ENCODE measurements around the gene TAL2. TPM values are rescaled to one million over a fixed set of nuclear protein-coding genes. Genes with fewer than 3 reads are reported as not detected.
"Not testable (repeated sequence)": the region's sequence is repeated elsewhere in the genome, so short reads cannot be mapped to it uniquely, and the experiment has no call there.

Gene TAL2
- total and polyA plus RNA-seq, 9 donors: 0.45 to 1.0 (median 0.52) TPM; not detected in 6

- Histone ChIP-seq H3K9me3 (no peaks in the 10 kb centered on the region), H3K36me3 (no peaks in the 10 kb centered on the region), H3K4me3 (no peak overlapping the region), H3K27me3 (no peaks in the 10 kb centered on the region), H3K4me1 (ENCODE audit: insufficient read depth) (peaks cover 2% of the 10 kb centered on the region), H3K27ac (no peak overlapping the region)
- WGBS, 3 donors: 79 to 94% (median 91%) methylated on average over 1 of the region's 1 CpG
- intact Hi-C loops (cut with DNase I): no loop called here
- TF ChIP-seq, protein P1, sequence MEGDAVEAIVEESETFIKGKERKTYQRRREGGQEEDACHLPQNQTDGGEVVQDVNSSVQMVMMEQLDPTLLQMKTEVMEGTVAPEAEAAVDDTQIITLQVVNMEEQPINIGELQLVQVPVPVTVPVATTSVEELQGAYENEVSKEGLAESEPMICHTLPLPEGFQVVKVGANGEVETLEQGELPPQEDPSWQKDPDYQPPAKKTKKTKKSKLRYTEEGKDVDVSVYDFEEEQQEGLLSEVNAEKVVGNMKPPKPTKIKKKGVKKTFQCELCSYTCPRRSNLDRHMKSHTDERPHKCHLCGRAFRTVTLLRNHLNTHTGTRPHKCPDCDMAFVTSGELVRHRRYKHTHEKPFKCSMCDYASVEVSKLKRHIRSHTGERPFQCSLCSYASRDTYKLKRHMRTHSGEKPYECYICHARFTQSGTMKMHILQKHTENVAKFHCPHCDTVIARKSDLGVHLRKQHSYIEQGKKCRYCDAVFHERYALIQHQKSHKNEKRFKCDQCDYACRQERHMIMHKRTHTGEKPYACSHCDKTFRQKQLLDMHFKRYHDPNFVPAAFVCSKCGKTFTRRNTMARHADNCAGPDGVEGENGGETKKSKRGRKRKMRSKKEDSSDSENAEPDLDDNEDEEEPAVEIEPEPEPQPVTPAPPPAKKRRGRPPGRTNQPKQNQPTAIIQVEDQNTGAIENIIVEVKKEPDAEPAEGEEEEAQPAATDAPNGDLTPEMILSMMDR (IDR thresholded peaks at IDR 0.05): no peak
- TF ChIP-seq POLR2A (IDR thresholded peaks at IDR 0.05) (no peak), EP300 (IDR thresholded peaks at IDR 0.05) (no peak)
- no peak for DNase-seq
These were observed 38.4 kb downstream of the TAL2 start for GRCh38 chr9:105700668-105701067.

DNA sequence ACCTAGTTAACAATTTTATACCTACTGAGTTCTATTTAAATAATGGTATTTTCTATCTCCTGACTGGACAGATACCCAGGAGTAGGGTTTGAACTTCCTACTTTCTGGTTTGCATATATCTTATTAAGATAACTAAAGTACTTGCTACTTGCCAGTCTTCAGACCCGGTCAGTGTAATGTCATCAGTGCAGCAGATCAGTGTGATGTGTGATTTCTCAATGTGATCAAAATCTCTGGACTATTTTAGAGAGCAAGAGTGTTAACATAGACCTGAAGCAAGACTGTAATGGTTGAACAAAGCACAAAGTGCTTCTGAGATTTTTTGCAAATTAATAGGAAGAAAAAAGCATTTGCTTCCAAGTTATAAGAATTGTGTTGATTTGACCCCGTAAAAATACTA lies 38.9 kb downstream of the TAL2 start:
- intact Hi-C loops (cut with DNase I): no loop called here
- Histone ChIP-seq H3K36me3 (no peaks in the 10 kb centered on the region), H3K27ac (no peak overlapping the region), H3K4me1 (ENCODE audit: insufficient read depth) (peaks cover 2% of the 10 kb centered on the region), H3K9me3 (no peaks in the 10 kb centered on the region), H3K27me3 (no peaks in the 10 kb centered on the region), H3K4me3 (no peak overlapping the region)
- no peak for TF ChIP-seq EP300 (IDR thresholded peaks at IDR 0.05)
- no peak for TF ChIP-seq POLR2A (IDR thresholded peaks at IDR 0.05)
- TF ChIP-seq, protein P1 (IDR thresholded peaks at IDR 0.05): no peak
- no peak for DNase-seq
- WGBS, 3 donors: 84 to 90% (median 90%) methylated on average over 2 of the region's 2 CpGs

DNA sequence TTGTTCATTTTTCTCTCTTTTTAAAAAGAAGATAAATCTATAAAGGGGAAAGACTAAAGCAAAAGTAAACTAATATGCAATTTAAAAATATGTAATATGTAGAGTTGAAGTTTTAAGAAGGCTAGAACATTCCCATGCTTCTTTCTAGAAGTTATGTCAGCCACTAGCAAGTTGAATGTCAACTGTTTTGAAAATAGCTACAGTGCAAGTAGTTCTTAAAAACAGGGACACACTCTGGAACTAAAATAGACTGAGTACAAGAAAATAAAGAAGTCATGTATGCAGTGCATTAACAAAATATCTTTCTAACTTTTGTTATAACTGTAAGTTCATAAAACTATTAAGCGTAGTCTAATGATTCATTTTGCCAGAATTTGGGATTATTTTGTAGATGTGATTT lies 40.0 kb downstream of the TAL2 start:
- 44 to 99% (median 95%) methylated on average over 1 of the region's 1 CpG for WGBS, 3 donors
- no peak overlapping the region for H3K4me3 ChIP-seq
- H3K4me1 ChIP-seq (ENCODE audit: insufficient read depth): peaks cover 2% of the 10 kb centered on the region
- H3K36me3 ChIP-seq: no peaks in the 10 kb centered on the region
- H3K27me3 ChIP-seq: no peaks in the 10 kb centered on the region
- intact Hi-C loops (cut with DNase I): no loop called here
- no peaks in the 10 kb centered on the region for H3K9me3 ChIP-seq
- DNase-seq: no peak
- no peak overlapping the region for H3K27ac ChIP-seq
- TF ChIP-seq, protein P1 (IDR thresholded peaks at IDR 0.05): no peak
- TF ChIP-seq POLR2A (IDR thresholded peaks at IDR 0.05) (no peak), EP300 (IDR thresholded peaks at IDR 0.05) (no peak)

GRCh38 chr9:105703638-105704037 lies 41.4 kb downstream of the TAL2 start:
- DNase-seq; H3K4me1 ChIP-seq (ENCODE audit: insufficient read depth); H3K36me3 ChIP-seq; H3K27me3 ChIP-seq; H3K4me3 ChIP-seq; intact Hi-C loops (cut with DNase I); H3K27ac ChIP-seq; H3K9me3 ChIP-seq: not testable (repeated sequence)
- 92 to 100% (median 95%) methylated on average over 4 of the region's 4 CpGs for WGBS, 3 donors

- Histone ChIP-seq H3K9me3 (no peaks in the 10 kb centered on the region), H3K36me3 (no peaks in the 10 kb centered on the region), H3K4me1 (ENCODE audit: insufficient read depth) (no peaks in the 10 kb centered on the region), H3K27me3 (no peaks in the 10 kb centered on the region), H3K4me3 (no peak overlapping the region), H3K27ac (no peak overlapping the region)
- TF ChIP-seq POLR2A (IDR thresholded peaks at IDR 0.05): no peak
- TF ChIP-seq EP300 (IDR thresholded peaks at IDR 0.05): no peak
- TF ChIP-seq, protein P1 (IDR thresholded peaks at IDR 0.05): no peak
- WGBS, 3 donors: 92 to 96% (median 96%) methylated on average over 8 of the region's 8 CpGs
- intact Hi-C loops (cut with DNase I): no loop called here
- no peak for DNase-seq
These were observed 43.9 kb downstream of the TAL2 start for GRCh38 chr9:105706156-105706555.

All from ovary (tissue), 9 donors.